ENCODE data around the gene HPN. TPM values are rescaled to one million over a fixed set of nuclear protein-coding genes. Genes with fewer than 3 reads are reported as not detected.

Gene HPN
- total and polyA plus RNA-seq, 9 donors, result 0.42 to 21.1 (median 2.9) TPM; not detected in 1

DNA sequence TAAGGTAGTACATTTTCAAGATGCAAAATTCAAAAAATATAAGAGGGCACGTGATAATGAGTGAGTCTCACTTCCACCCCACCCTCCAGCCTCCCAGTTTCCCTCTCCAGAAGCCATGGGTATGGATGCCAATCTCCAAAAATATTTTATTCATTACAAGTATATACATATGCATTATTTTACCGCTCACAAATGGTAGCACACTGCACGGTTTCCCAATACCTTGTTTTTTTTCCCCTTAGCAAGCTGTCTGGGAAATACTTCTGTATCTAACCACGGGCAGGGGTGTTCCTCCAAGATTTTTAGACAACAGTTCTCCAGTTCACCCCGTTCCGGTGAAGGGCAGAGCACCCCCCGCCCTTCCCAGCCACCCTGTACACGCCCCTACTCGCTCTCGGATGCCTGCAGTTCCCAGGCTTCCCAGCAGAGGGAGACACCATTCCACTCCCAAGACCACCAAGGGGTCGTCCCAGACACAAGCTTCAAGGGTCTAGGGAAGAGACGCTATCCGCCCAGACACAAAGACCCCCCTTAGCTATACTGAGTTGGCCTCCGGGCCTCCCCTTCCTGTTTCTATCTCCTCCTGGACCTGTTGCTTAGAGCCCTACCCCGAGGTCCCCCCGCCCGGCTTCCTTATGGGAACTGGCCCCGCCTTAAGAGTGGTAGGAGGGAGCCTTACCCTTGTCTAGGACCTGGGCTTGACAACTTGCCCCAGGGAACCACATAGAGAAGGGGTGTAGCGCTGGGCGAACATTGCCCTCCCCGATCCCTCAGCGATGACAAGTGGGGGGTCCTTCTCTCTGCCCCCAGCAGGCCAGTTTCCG is 73.0 kb downstream of the HPN start:
- intact Hi-C loops (cut with DNase I), result no loop called here
- TF ChIP-seq, protein P1, sequence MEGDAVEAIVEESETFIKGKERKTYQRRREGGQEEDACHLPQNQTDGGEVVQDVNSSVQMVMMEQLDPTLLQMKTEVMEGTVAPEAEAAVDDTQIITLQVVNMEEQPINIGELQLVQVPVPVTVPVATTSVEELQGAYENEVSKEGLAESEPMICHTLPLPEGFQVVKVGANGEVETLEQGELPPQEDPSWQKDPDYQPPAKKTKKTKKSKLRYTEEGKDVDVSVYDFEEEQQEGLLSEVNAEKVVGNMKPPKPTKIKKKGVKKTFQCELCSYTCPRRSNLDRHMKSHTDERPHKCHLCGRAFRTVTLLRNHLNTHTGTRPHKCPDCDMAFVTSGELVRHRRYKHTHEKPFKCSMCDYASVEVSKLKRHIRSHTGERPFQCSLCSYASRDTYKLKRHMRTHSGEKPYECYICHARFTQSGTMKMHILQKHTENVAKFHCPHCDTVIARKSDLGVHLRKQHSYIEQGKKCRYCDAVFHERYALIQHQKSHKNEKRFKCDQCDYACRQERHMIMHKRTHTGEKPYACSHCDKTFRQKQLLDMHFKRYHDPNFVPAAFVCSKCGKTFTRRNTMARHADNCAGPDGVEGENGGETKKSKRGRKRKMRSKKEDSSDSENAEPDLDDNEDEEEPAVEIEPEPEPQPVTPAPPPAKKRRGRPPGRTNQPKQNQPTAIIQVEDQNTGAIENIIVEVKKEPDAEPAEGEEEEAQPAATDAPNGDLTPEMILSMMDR (IDR thresholded peaks at IDR 0.05), result peak; percentile 84 to 86 (median 85)
- TF ChIP-seq EP300 (IDR thresholded peaks at IDR 0.05) (no peak), POLR2A (IDR thresholded peaks at IDR 0.05) (no peak)
- Histone ChIP-seq H3K9me3 (no peaks in the 10 kb centered on the region), H3K4me1 (ENCODE audit: insufficient read depth) (peaks cover 14% of the 10 kb centered on the region), H3K4me3 (peak overlapping the region; percentile 17), H3K27ac (peak overlapping the region in 1 of 2 donors; percentile 59), H3K36me3 (no peaks in the 10 kb centered on the region), H3K27me3 (no peaks in the 10 kb centered on the region)
- peak; percentile 42 to 84 (median 79) for DNase-seq
- 5 to 7% (median 6%) methylated on average over 23 of the region's 23 CpGs for WGBS, 3 donors

DNA sequence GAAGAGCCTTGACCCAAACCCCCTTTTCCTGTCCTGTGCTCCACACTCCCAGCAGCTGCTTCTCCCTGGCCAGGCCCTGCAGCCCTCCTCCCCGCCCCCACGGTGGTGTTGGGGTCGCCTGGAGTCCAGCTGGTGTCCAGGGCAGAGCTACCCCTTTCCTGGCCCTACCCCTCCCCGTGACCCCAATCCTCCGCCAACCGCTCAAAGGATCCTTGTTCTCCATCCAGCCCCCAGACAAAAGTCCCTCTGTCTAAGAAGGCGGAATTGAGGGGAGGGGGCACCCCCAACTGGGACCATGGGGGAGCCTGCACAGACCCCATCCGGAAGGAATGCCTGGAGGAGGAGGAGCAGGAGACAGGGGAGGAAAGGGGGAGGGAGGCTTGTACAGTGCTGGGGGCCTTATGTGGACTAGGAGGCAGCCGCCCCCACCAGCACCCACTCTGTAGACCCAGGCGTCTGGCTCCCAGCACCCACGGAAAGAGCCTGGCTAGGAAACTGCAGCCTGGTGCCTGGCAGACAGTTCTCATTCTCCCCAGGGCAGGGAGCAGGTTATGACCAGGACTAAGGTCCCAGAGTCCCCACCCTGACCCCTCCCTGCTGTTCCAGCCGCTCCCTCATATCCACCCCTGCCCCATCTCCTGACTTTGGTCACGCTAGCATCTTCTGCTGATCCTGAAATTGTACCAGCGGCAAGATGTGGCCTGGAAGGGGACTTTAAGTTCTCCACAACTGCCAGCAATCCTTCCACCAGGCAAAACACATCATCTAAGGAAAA is 73.8 kb downstream of the HPN start, which contains the start of gene FXYD3:
TSS of gene FXYD3 (plus strand) at position 647 of the 775 bp plus-strand sequence. CDS start 3,554 bp downstream, outside the sequence.
- TF ChIP-seq POLR2A (IDR thresholded peaks at IDR 0.05) (no peak), EP300 (IDR thresholded peaks at IDR 0.05) (no peak)
- TF ChIP-seq, protein P1 (IDR thresholded peaks at IDR 0.05), result no peak
- peaks cover 14% of the 10 kb centered on the region for H3K4me1 ChIP-seq (ENCODE audit: insufficient read depth)
- intact Hi-C loops (cut with DNase I), result no loop called here
- WGBS, 3 donors, result 52 to 54% (median 54%) methylated on average over 11 to 14 of the region's 14 CpGs
- no peaks in the 10 kb centered on the region for H3K9me3 ChIP-seq
- DNase-seq, result peak in 1 of 5 donors; percentile 55
- H3K36me3 ChIP-seq, result no peaks in the 10 kb centered on the region
- H3K27ac ChIP-seq, result peak within 1 kb of the TSS in 1 of 2 donors; percentile 59
- no peaks in the 10 kb centered on the region for H3K27me3 ChIP-seq
- H3K4me3 ChIP-seq, result peak within 1 kb of the TSS; percentile 17

Other genes with a start within 250 kb of the HPN start
- gene ZNF30, start 114.8 kb upstream of the HPN start, total RNA-seq, result 1 to 10 TPM; 1.9 to 5.5 (median 2.9) TPM
- 1 to 10 TPM; 1.5 to 3.7 TPM for gene ZNF30, start 114.8 kb upstream of the HPN start, polyA plus RNA-seq
- gene ZNF792, start 77.5 kb upstream of the HPN start, total RNA-seq, result 1 to 10 TPM; 2.6 to 5.4 (median 4.5) TPM
- gene ZNF792, start 77.5 kb upstream of the HPN start, polyA plus RNA-seq, result 1 to 10 TPM; 2.9 to 5.1 TPM
- gene GRAMD1A, start 41.4 kb upstream of the HPN start, total RNA-seq, result 10 to 100 TPM; 58.3 to 93.7 (median 72.7) TPM
- gene GRAMD1A, start 41.4 kb upstream of the HPN start, polyA plus RNA-seq, result 10 to 100 TPM; 44.5 to 71.6 TPM
- gene SCN1B, start 11.3 kb upstream of the HPN start, total RNA-seq, result 10 to 100 TPM in 3 of 7 donors, 1 to 10 TPM in 3, under 1 TPM in 1; 0.83 to 13.9 (median 5.7) TPM
- 10 to 100 TPM in 1 of 2 donors, 1 to 10 TPM in 1; 3.6 to 10.6 TPM for gene SCN1B, start 11.3 kb upstream of the HPN start, polyA plus RNA-seq
- gene FXYD3, start 74.1 kb downstream of the HPN start, total RNA-seq, result 10 to 100 TPM in 1 of 7 donors, 1 to 10 TPM in 4, under 1 TPM in 1, not detected in 1; 0.25 to 33.2 (median 4.1) TPM
- gene FXYD3, start 74.1 kb downstream of the HPN start, polyA plus RNA-seq, result under 1 TPM in 1 of 2 donors, not detected in 1; 0.23 TPM
- gene LGI4, start 93.3 kb downstream of the HPN start, total RNA-seq, result 1 to 10 TPM; 1.9 to 7.5 (median 3.8) TPM
- gene LGI4, start 93.3 kb downstream of the HPN start, polyA plus RNA-seq, result 10 to 100 TPM; 11.9 to 13.3 TPM
- gene FXYD1, start 97.1 kb downstream of the HPN start, total RNA-seq, result 100 to 1,000 TPM in 3 of 7 donors, 10 to 100 TPM in 4; 26.7 to 204 (median 95.8) TPM
- gene FXYD1, start 97.1 kb downstream of the HPN start, polyA plus RNA-seq, result 100 to 1,000 TPM in 1 of 2 donors, 10 to 100 TPM in 1; 88.5 to 134 TPM
- 1 to 10 TPM in 3 of 7 donors, under 1 TPM in 3, not detected in 1; 0.30 to 2.8 (median 1.0) TPM for gene FXYD7, start 101.5 kb downstream of the HPN start, total RNA-seq
- under 1 TPM in 1 of 2 donors, not detected in 1; 0.38 TPM for gene FXYD7, start 101.5 kb downstream of the HPN start, polyA plus RNA-seq
- gene FXYD5, start 113.0 kb downstream of the HPN start, total RNA-seq, result 10 to 100 TPM in 6 of 7 donors, 1 to 10 TPM in 1; 8.2 to 37.1 (median 17.9) TPM
- gene FXYD5, start 113.0 kb downstream of the HPN start, polyA plus RNA-seq, result 10 to 100 TPM; 31.2 to 79.3 TPM
- not detected for gene FAM187B, start 187.0 kb downstream of the HPN start, total RNA-seq
- gene FAM187B, start 187.0 kb downstream of the HPN start, polyA plus RNA-seq, result under 1 TPM in 1 of 2 donors, not detected in 1; 0.06 TPM
- 10 to 100 TPM in 4 of 7 donors, 1 to 10 TPM in 3; 7.2 to 69.8 (median 12.9) TPM for gene LSR, start 207.3 kb downstream of the HPN start, total RNA-seq
- 10 to 100 TPM in 1 of 2 donors, 1 to 10 TPM in 1; 3.3 to 13.4 TPM for gene LSR, start 207.3 kb downstream of the HPN start, polyA plus RNA-seq
- 100 to 1,000 TPM; 105 to 218 (median 159) TPM for gene USF2, start 227.2 kb downstream of the HPN start, total RNA-seq
- 100 to 1,000 TPM; 130 to 169 TPM for gene USF2, start 227.2 kb downstream of the HPN start, polyA plus RNA-seq
- 1 to 10 TPM in 3 of 7 donors, under 1 TPM in 2, not detected in 2; 0.43 to 4.0 (median 1.3) TPM for gene HAMP, start 240.8 kb downstream of the HPN start, total RNA-seq
- 1 to 10 TPM in 1 of 2 donors, not detected in 1; 1.1 TPM for gene HAMP, start 240.8 kb downstream of the HPN start, polyA plus RNA-seq